SU-DHL-6 (cell line): Measurements from ENCODE around the gene SSX2IP.

ENCODE experiments used
- EZH2phosphoT487 ChIP-seq: fragments of 200-600 bp; sonication (generic), shearing (Covaris generic); conservative IDR thresholded peaks from 2 replicates; pipeline ENCODE4 v1.6.1; 2018; ENCODE audit warnings: mild to moderate bottlenecking, antibody characterized with exemption, low read length, moderate library complexity, mixed read lengths
- TF ChIP-seq, protein P1 (sequence below): fragments of 200-600 bp; sonication (generic); IDR thresholded peaks from one replicate; pipeline ENCODE4 v1.5.1; 2017; ENCODE audit warnings: antibody characterized with exemption, mild to moderate bottlenecking, low read length, moderate library complexity; ENCODE audit not compliant: insufficient read depth, poor library complexity, severe bottlenecking

DNA sequence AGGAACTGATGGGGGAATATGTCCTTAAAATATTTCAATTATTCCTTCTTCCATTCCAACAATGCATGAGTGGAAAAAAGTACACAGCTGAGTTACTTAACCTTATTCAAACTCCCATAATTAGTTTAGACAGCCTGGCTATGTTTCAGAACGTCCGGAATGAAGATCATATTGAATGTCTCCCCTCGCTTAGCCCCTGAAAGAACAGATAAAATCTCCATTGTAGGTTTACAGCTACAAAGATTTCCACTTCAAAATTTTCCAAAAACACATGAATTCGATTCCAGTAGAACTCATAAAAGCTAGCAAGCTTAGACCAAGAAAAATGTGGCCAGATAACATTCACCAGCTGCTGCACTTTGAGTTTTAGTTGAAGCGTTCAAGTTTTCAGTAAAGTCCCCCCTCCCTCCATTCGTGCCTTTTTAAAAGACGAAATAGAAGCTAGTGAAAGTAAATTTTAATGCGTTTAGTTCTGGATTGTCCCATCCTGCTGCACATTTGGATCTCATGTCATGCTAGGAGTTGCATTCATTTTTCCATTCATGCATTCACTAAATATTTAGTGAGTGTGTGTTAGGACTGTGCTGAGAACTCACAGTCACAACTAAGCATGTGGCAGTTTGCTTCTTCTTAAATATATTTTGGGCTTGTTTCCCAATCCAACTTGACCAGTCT lies 29.4 kb upstream of the SSX2IP start:
- TF ChIP-seq EZH2phosphoT487: no peak
- TF ChIP-seq, protein P1, sequence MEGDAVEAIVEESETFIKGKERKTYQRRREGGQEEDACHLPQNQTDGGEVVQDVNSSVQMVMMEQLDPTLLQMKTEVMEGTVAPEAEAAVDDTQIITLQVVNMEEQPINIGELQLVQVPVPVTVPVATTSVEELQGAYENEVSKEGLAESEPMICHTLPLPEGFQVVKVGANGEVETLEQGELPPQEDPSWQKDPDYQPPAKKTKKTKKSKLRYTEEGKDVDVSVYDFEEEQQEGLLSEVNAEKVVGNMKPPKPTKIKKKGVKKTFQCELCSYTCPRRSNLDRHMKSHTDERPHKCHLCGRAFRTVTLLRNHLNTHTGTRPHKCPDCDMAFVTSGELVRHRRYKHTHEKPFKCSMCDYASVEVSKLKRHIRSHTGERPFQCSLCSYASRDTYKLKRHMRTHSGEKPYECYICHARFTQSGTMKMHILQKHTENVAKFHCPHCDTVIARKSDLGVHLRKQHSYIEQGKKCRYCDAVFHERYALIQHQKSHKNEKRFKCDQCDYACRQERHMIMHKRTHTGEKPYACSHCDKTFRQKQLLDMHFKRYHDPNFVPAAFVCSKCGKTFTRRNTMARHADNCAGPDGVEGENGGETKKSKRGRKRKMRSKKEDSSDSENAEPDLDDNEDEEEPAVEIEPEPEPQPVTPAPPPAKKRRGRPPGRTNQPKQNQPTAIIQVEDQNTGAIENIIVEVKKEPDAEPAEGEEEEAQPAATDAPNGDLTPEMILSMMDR: no peak
